ENCODE measurements around the gene CLMN. TPM values are rescaled to one million over a fixed set of nuclear protein-coding genes. Genes with fewer than 3 reads are reported as not detected.

CLMN gene
- polyA plus RNA-seq, 1 donor from 2014 or later, result 0.57 TPM

DNA sequence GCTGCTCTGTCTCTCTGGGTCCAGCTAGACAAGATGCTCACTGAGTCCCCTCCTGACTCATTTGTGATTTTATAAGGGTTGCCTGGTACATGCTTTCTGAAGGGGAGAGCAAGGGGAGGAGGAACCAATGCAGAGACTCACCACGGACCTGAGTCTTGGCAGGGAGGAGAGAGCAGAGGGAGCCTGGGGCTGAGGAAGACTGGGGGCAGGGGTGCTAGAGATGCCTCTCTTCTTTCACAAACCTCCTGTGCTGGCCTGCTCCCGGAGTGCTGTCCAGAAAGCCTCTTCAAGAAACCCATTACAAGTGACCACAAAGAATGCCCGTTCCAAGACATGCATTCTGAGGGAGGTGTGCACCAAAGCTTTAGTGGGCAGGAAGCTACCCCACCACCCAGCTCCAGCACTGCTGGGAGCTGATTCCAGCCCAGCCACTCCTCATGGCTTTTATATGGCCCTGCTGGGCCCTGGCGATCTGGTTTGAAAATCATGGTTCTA lies 129.3 kb downstream of the CLMN start:
- no peak overlapping the region for H3K27ac ChIP-seq (ENCODE audit: low read length)
- TF ChIP-seq POLR2AphosphoS5 (IDR thresholded peaks at IDR 0.05) (no peak), EZH2 (IDR thresholded peaks at IDR 0.05; ENCODE audit: borderline replicate concordance, insufficient read depth, low read length, poor library complexity, severe bottlenecking) (no peak), TAF1 (IDR thresholded peaks at IDR 0.05; ENCODE audit: low read depth) (no peak), RAD21 (conservative IDR thresholded peaks at IDR 0.05) (no peak), SMC3 (conservative IDR thresholded peaks at IDR 0.05; ENCODE audit: poor library complexity) (no peak), MXI1 (conservative IDR thresholded peaks at IDR 0.05; ENCODE audit: poor library complexity, severe bottlenecking) (no peak), REST (IDR thresholded peaks at IDR 0.05; ENCODE audit: borderline replicate concordance) (no peak), EP300 (conservative IDR thresholded peaks at IDR 0.05; ENCODE audit: poor library complexity, severe bottlenecking) (no peak), CTCF (IDR thresholded peaks at IDR 0.05; ENCODE audit: poor library complexity, severe bottlenecking) (no peak)
- no peak overlapping the region for H2AFZ ChIP-seq (ENCODE audit: low read depth, low read length)
- H3K79me2 ChIP-seq (replicated peaks; ENCODE audit: insufficient read depth, low read length), result no peaks in the 10 kb centered on the region
- no peak overlapping the region for H3K4me3 ChIP-seq (ENCODE audit: low read length)
- H3K9me2 ChIP-seq (ENCODE audit: insufficient read depth, low read length), result no peaks in the 10 kb centered on the region
- H3K9ac ChIP-seq (ENCODE audit: low read length), result no peak overlapping the region
- no peaks in the 10 kb centered on the region for H4K20me1 ChIP-seq (ENCODE audit: insufficient read depth)
- no peaks in the 10 kb centered on the region for H3F3A ChIP-seq (ENCODE audit: insufficient read depth, low read length, poor library complexity, severe bottlenecking)
- H3K27me3 ChIP-seq (ENCODE audit: insufficient read depth, low read depth, low read length), result no peaks in the 10 kb centered on the region
- no peaks in the 10 kb centered on the region for H3K36me3 ChIP-seq (ENCODE audit: insufficient read depth, low read length)
- H3K4me2 ChIP-seq (ENCODE audit: low read length), result no peak overlapping the region
- no peaks in the 10 kb centered on the region for H3K9me3 ChIP-seq (ENCODE audit: low read length)

DNA sequence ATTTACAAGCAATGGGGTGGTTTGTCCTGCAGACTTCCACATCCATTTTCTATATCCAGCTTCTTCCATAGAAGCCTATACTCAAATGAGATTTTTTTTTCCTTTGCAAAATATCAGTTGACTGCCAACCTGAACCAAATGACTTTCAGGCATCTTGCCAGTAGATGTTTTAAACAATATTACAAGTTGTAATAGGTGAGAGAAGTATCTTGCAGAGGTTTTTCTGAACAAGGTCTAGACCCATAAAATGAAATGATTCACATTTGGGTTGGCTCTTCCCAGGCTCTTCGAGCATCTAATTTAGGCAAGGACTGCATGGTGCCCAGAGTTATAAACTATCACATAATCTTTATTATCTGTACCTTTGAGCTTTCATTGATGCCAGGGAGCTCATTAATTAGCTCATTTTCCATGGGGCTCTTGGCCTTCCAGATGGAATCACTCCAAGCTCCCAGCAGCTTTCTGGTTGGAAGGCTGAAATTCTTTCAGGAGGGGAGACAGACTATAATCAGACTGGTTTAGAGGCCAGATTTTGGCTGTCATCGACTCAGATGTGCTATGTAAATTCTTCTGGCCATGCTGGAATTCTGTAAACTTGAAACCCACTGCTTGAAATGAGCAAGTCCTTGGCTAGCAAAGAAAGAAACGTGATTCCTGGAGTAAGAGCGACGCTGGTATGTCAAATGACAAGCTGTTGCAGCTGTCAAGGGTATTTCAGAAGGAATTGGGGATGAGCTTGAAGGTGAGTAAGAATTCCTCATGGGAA lies 130.2 kb downstream of the CLMN start:
- TF ChIP-seq SMC3 (conservative IDR thresholded peaks at IDR 0.05; ENCODE audit: poor library complexity) (no peak), CTCF (IDR thresholded peaks at IDR 0.05; ENCODE audit: poor library complexity, severe bottlenecking) (no peak), MXI1 (conservative IDR thresholded peaks at IDR 0.05; ENCODE audit: poor library complexity, severe bottlenecking) (no peak), RAD21 (conservative IDR thresholded peaks at IDR 0.05) (no peak), TAF1 (IDR thresholded peaks at IDR 0.05; ENCODE audit: low read depth) (no peak), REST (IDR thresholded peaks at IDR 0.05; ENCODE audit: borderline replicate concordance) (no peak), EP300 (conservative IDR thresholded peaks at IDR 0.05; ENCODE audit: poor library complexity, severe bottlenecking) (no peak), EZH2 (IDR thresholded peaks at IDR 0.05; ENCODE audit: borderline replicate concordance, insufficient read depth, low read length, poor library complexity, severe bottlenecking) (no peak), POLR2AphosphoS5 (IDR thresholded peaks at IDR 0.05) (no peak)
- no peaks in the 10 kb centered on the region for H3K9me3 ChIP-seq (ENCODE audit: low read length)

More for the DNA sequence above, 130.2 kb downstream of the CLMN start:
- H3K27me3 ChIP-seq (ENCODE audit: insufficient read depth, low read depth, low read length), result no peaks in the 10 kb centered on the region
- H3K9me2 ChIP-seq (ENCODE audit: insufficient read depth, low read length), result no peaks in the 10 kb centered on the region
- H3K27ac ChIP-seq (ENCODE audit: low read length), result no peak overlapping the region
- H3K36me3 ChIP-seq (ENCODE audit: insufficient read depth, low read length), result no peaks in the 10 kb centered on the region
- H2AFZ ChIP-seq (ENCODE audit: low read depth, low read length), result no peak overlapping the region
- no peak overlapping the region for H3K4me3 ChIP-seq (ENCODE audit: low read length)
- no peaks in the 10 kb centered on the region for H3F3A ChIP-seq (ENCODE audit: insufficient read depth, low read length, poor library complexity, severe bottlenecking)
- no peaks in the 10 kb centered on the region for H3K79me2 ChIP-seq (replicated peaks; ENCODE audit: insufficient read depth, low read length)
- H3K4me2 ChIP-seq (ENCODE audit: low read length), result no peak overlapping the region
- no peaks in the 10 kb centered on the region for H4K20me1 ChIP-seq (ENCODE audit: insufficient read depth)
- H3K9ac ChIP-seq (ENCODE audit: low read length), result no peak overlapping the region

All from neural cell (in vitro differentiated cells).